SK-N-SH treated with all-trans-retinoic acid at 6 μM for 48 hours (cell line): ENCODE results near the gene ARHGEF4.

Experiments used
- ATAC-seq: fragments of 200-7000 bp; cut with Tn5 transposase; 3 replicates; pipeline ENCODE4 v1.9.1; 2020; ENCODE audit warnings: mild to moderate bottlenecking, moderate library complexity
- ARNTL ChIP-seq: fragments of 450-650 bp; formaldehyde crosslinking; IDR thresholded peaks from 2 replicates; pipeline ENCODE4 v1.5.0; 2020; ENCODE audit warnings: low read depth, mild to moderate bottlenecking, moderate library complexity, borderline replicate concordance
- CREB5 ChIP-seq: fragments of 250-450 bp; sonication (Bioruptor Pico); IDR thresholded peaks from 2 replicates; pipeline ENCODE4 v1.5.1; 2020; ENCODE audit warnings: low read depth, mild to moderate bottlenecking, moderate library complexity
- CSDC2 ChIP-seq: fragments of 250-450 bp; sonication (Bioruptor Pico); IDR thresholded peaks from 2 replicates; pipeline ENCODE4 v1.5.0; 2020; ENCODE audit warnings: mild to moderate bottlenecking, moderate library complexity
- CSRNP3 ChIP-seq: fragments of 250-450 bp; sonication (Bioruptor Pico); IDR thresholded peaks from 2 replicates; pipeline ENCODE4 v1.5.1; 2021; ENCODE audit warnings: mild to moderate bottlenecking, moderate library complexity
- ESRRG ChIP-seq: fragments of 250-450 bp; sonication (Bioruptor Pico); IDR thresholded peaks from 2 replicates; pipeline ENCODE4 v1.6.1; 2021; ENCODE audit warnings: mild to moderate bottlenecking
- GLIS3 ChIP-seq: fragments of 250-450 bp; sonication (Bioruptor Pico); IDR thresholded peaks from 2 replicates; pipeline ENCODE4 v1.5.0; 2020; ENCODE audit warnings: mild to moderate bottlenecking, moderate library complexity
- ISL1 ChIP-seq: fragments of 250-450 bp; sonication (Bioruptor Pico); IDR thresholded peaks from 2 replicates; pipeline ENCODE4 v2.1.2; 2022; ENCODE audit warnings: mild to moderate bottlenecking, moderate library complexity
- OSR1 ChIP-seq: fragments of 250-450 bp; sonication (Bioruptor Pico); IDR thresholded peaks from 2 replicates; pipeline ENCODE4 v1.8.0; 2022; ENCODE audit warnings: moderate library complexity, mild to moderate bottlenecking, inconsistent platforms
- PATZ1 ChIP-seq: fragments of 250-450 bp; sonication (Bioruptor Pico); IDR thresholded peaks from 2 replicates; pipeline ENCODE4 v1.8.0; 2020; ENCODE audit warnings: mild to moderate bottlenecking, moderate library complexity, borderline replicate concordance
- POU6F1 ChIP-seq: fragments of 250-450 bp; sonication (Bioruptor Pico); IDR thresholded peaks from 2 replicates; pipeline ENCODE4 v1.8.0; 2021; ENCODE audit warnings: low read depth, mild to moderate bottlenecking, moderate library complexity, borderline replicate concordance
- PPARA ChIP-seq: fragments of 250-450 bp; sonication (Bioruptor Pico); IDR thresholded peaks from 2 replicates; pipeline ENCODE4 v1.5.0; 2020; ENCODE audit warnings: mild to moderate bottlenecking, borderline replicate concordance
- RARB ChIP-seq: fragments of 250-450 bp; sonication (Bioruptor Pico); IDR thresholded peaks from 2 replicates; pipeline ENCODE4 v1.8.0; 2021; ENCODE audit warnings: mild to moderate bottlenecking, moderate library complexity
- SNAI2 ChIP-seq: fragments of 250-450 bp; sonication (Bioruptor Pico); IDR thresholded peaks from 2 replicates; pipeline ENCODE4 v1.5.0; 2020; ENCODE audit warnings: mild to moderate bottlenecking, moderate library complexity
- TCF4 ChIP-seq: fragments of 250-450 bp; sonication (Bioruptor Pico); IDR thresholded peaks from 2 replicates; pipeline ENCODE4 v1.8.0; 2021; ENCODE audit warnings: mild to moderate bottlenecking, moderate library complexity, borderline replicate concordance
- TOX ChIP-seq: fragments of 250-450 bp; sonication (Bioruptor Pico); IDR thresholded peaks from 2 replicates; pipeline ENCODE4 v1.8.0; 2021; ENCODE audit warnings: mild to moderate bottlenecking, moderate library complexity, borderline replicate concordance
- ZC3H10 ChIP-seq: fragments of 250-450 bp; sonication (Bioruptor Pico); IDR thresholded peaks from 2 replicates; pipeline ENCODE4 v1.5.1; 2021; ENCODE audit warnings: mild to moderate bottlenecking, moderate library complexity
- ZFP30 ChIP-seq: fragments of 450-650 bp; formaldehyde crosslinking; IDR thresholded peaks from 2 replicates; pipeline ENCODE4 v1.5.0; 2022; ENCODE audit warnings: mild to moderate bottlenecking, moderate library complexity
- ZNF565 ChIP-seq: fragments of 450-650 bp; formaldehyde crosslinking; conservative IDR thresholded peaks from 2 replicates; pipeline ENCODE4 v1.5.0; 2020; ENCODE audit warnings: low read depth, mild to moderate bottlenecking, moderate library complexity
- ZNF70 ChIP-seq: fragments of 450-650 bp; formaldehyde crosslinking; IDR thresholded peaks from 2 replicates; pipeline ENCODE4 v1.5.0; 2020; ENCODE audit warnings: mild to moderate bottlenecking, moderate library complexity
- ZNF8 ChIP-seq: fragments of 450-650 bp; formaldehyde crosslinking; IDR thresholded peaks from 2 replicates; pipeline ENCODE4 v1.5.0; 2020; ENCODE audit warnings: mild to moderate bottlenecking, moderate library complexity

ARHGEF4 gene

GRCh38 chr2:131006561-131006960 is 169.8 kb downstream of the ARHGEF4 start:
- no peak for TF ChIP-seq ZNF70 (CRISPR knock-in tag)
- no peak for TF ChIP-seq CREB5 (CRISPR knock-in tag)
- TF ChIP-seq TCF4 (CRISPR knock-in tag), result no peak
- no peak for TF ChIP-seq ZNF565 (CRISPR knock-in tag)
- no peak for TF ChIP-seq ZNF8 (CRISPR knock-in tag)
- ATAC-seq, result no peak

GRCh38 chr2:131008967-131009366 is 172.3 kb downstream of the ARHGEF4 start:
- ATAC-seq, result no peak
- no peak for TF ChIP-seq PATZ1 (CRISPR knock-in tag)
- TF ChIP-seq ZNF565 (CRISPR knock-in tag), result no peak
- no peak for TF ChIP-seq CSRNP3
- no peak for TF ChIP-seq PPARA
- TF ChIP-seq ZC3H10 (CRISPR knock-in tag), result no peak
- no peak for TF ChIP-seq OSR1 (CRISPR knock-in tag)
- no peak for TF ChIP-seq ARNTL

GRCh38 chr2:131009713-131010475 is 173.2 kb downstream of the ARHGEF4 start:
- TF ChIP-seq ESRRG (CRISPR knock-in tag) (no peak), CSRNP3 (no peak), CREB5 (CRISPR knock-in tag) (no peak), OSR1 (CRISPR knock-in tag) (no peak), ZNF70 (CRISPR knock-in tag) (no peak)
- no peak for ATAC-seq

GRCh38 chr2:131010566-131010965 is 173.9 kb downstream of the ARHGEF4 start:
- ATAC-seq, result no peak
- TF ChIP-seq PPARA, result no peak

- no peak for ATAC-seq
- TF ChIP-seq ZFP30 (CRISPR knock-in tag), result no peak
- no peak for TF ChIP-seq RARB
- no peak for TF ChIP-seq PPARA
- TF ChIP-seq ZNF70 (CRISPR knock-in tag), result no peak
- TF ChIP-seq CSDC2, result no peak
- TF ChIP-seq ZNF8 (CRISPR knock-in tag), result no peak
- no peak for TF ChIP-seq POU6F1 (CRISPR knock-in tag)
- TF ChIP-seq ESRRG (CRISPR knock-in tag), result no peak
- TF ChIP-seq TOX (CRISPR knock-in tag), result no peak
- no peak for TF ChIP-seq CREB5 (CRISPR knock-in tag)
- no peak for TF ChIP-seq ISL1
- TF ChIP-seq TCF4 (CRISPR knock-in tag), result no peak
- no peak for TF ChIP-seq SNAI2 (CRISPR knock-in tag)
- no peak for TF ChIP-seq GLIS3 (CRISPR knock-in tag)
- TF ChIP-seq, all 23 proteins: peak for 0
These were observed 174.8 kb downstream of the ARHGEF4 start for GRCh38 chr2:131011486-131011885.
